WERI-Rb-1 (cell line): ENCODE measurements around the gene RRP12.
"Not testable (repeated sequence)": the region's sequence is repeated elsewhere in the genome, so short reads cannot be mapped to it uniquely, and the experiment has no call there.

Experiments
- DNase-seq: peaks from one replicate; pipeline ENCODE4 v3.0.0-alpha.2; 2020
- H3K27ac ChIP-seq: fragments of 250-450 bp; sonication (Bioruptor Pico); 2 replicates; pipeline ENCODE4 v1.5.1; 2020; ENCODE audit warnings: mild to moderate bottlenecking, moderate library complexity
- H3K27me3 ChIP-seq: fragments of 250-450 bp; sonication (Bioruptor Pico); 2 replicates; pipeline ENCODE4 v1.5.1; 2021; ENCODE audit warnings: mild to moderate bottlenecking, low read depth, moderate library complexity; ENCODE audit not compliant: insufficient read depth, severe bottlenecking
- H3K36me3 ChIP-seq: fragments of 250-450 bp; sonication (Bioruptor Pico); 2 replicates; pipeline ENCODE4 v1.5.1; 2020; ENCODE audit warnings: mild to moderate bottlenecking, moderate library complexity
- H3K4me3 ChIP-seq: 2 replicates; pipeline ENCODE4 v1.5.1; 2011; ENCODE audit warnings: low read depth, mild to moderate bottlenecking, control low read depth, low read length
- H3K9me3 ChIP-seq: fragments of 250-450 bp; sonication (Bioruptor Pico); 2 replicates; pipeline ENCODE4 v1.5.1; 2021; ENCODE audit warnings: mild to moderate bottlenecking, moderate library complexity; ENCODE audit not compliant: severe bottlenecking
- TF ChIP-seq, protein P1 (sequence below): IDR thresholded peaks from 2 replicates; pipeline ENCODE4 v1.5.1; 2011; ENCODE audit warnings: low read depth, mild to moderate bottlenecking, control low read depth, inconsistent platforms, low read length

Gene RRP12

DNA sequence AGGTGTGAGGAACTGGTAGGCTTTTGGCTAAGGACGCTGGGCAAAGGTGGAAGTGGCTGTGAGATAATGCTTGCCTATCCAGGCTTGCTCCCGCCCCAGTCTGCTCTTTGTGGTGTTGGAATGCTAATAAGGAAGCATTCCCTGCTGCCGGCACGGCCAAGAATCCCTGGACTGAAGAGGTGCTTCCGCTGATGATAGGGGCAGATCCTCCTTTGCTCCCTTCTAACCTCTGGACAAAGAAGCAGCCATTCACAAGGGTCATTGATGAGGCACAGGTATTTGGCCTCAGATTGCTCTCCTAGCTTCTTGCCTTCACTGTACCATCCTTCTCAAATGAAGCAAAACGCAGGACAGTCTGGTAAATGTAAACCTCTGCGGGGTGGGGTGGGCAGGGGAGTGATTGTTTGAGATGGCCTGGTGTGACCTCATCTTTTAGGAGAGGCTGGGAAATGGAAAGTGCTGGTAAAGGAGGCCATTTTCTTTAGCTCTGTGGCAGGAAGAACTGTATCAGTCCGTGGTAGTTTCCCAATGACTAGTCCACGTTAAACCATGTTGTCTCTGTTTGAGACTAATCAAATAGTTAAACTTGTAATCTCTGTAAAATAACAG is 26.5 kb upstream of the RRP12 start:
- no peak for DNase-seq
- Histone ChIP-seq H3K36me3 (peaks cover 66% of the 10 kb centered on the region), H3K27me3 (no peaks in the 10 kb centered on the region), H3K9me3 (no peaks in the 10 kb centered on the region), H3K4me3 (peak overlapping the region; percentile 78), H3K27ac (no peak overlapping the region)
- TF ChIP-seq, protein P1, sequence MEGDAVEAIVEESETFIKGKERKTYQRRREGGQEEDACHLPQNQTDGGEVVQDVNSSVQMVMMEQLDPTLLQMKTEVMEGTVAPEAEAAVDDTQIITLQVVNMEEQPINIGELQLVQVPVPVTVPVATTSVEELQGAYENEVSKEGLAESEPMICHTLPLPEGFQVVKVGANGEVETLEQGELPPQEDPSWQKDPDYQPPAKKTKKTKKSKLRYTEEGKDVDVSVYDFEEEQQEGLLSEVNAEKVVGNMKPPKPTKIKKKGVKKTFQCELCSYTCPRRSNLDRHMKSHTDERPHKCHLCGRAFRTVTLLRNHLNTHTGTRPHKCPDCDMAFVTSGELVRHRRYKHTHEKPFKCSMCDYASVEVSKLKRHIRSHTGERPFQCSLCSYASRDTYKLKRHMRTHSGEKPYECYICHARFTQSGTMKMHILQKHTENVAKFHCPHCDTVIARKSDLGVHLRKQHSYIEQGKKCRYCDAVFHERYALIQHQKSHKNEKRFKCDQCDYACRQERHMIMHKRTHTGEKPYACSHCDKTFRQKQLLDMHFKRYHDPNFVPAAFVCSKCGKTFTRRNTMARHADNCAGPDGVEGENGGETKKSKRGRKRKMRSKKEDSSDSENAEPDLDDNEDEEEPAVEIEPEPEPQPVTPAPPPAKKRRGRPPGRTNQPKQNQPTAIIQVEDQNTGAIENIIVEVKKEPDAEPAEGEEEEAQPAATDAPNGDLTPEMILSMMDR, result no peak

DNA sequence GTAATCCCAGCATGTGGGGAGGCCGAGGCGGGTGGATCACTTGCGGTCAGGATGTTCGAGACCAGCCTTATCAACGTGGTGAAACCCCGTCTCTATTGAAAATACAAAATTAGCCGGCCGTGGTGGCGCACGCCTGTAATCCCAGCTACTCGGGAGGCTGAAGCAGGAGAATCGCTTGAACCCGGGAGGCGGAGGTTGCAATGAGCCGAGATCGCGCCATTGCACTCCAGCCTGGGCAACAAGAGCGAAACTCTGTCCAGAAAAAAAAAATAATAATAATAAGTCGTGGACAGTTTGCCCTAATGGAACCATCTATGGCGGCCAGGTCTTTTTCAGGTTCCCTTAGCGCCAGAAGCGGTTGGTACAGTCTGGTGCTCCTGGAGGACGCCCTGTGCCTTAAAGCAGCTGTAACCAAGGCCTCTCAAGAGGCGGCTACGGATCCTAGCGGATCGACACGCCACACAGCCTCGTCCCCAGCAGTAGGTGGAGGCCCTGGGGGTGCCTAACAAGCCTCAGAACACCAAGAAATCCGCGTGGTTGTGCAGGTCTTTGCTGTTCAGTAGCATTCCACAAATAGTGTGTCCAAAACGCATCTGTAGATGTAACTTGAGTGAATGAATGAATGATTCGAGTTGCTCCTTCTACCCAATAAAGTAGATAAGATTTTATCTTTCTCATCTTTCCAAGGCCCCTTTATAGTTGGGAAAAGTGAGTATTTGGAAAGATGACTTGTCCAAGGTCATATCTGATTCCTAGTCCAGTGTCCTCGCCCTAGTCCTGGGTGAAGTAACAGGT is 25.8 kb upstream of the RRP12 start:
- no peak for DNase-seq
- peak overlapping the region; percentile 78 for H3K4me3 ChIP-seq
- TF ChIP-seq, protein P1, result no peak
- H3K27me3 ChIP-seq, result no peaks in the 10 kb centered on the region
- H3K27ac ChIP-seq, result peak overlapping the region; percentile 92
- H3K9me3 ChIP-seq, result no peaks in the 10 kb centered on the region
- H3K36me3 ChIP-seq, result peaks cover 62% of the 10 kb centered on the region

DNA sequence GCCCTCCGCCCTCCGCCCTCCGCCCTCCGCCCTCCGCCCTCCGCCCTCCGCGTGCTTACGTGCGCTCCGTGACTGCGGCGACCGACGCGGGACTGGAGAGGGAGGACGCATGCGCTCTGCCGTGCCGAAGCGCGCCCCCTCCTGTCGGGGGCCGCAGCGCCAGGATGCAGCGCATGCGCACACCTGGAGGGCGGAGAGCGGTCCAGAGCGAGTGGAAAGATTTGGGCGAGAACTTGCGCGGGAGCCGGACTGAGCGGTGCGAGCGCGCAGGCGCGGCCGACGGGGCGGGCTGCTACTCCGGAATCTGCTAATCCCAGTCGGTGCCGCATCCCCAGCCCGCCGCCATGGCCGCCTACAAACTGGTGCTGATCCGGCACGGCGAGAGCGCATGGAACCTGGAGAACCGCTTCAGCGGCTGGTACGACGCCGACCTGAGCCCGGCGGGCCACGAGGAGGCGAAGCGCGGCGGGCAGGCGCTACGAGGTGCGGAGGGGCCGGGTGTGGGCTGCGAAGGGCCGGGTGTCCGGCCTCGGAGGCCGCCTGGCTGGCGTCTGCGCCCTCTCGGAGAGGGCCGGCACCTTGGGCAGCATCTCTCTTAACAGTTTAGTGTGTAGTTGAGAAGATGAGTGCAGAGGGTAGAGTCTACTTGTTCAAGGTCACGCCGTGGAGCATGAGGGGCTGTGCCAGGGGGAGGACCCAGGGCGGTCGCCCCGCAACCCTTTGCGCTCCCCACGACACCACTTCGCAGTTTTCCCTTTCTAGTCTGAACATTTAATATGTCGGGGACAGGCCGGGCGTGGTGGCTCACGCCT is 25.0 kb upstream of the RRP12 start, which contains the start of gene PGAM1:
Gene PGAM1, plus strand, starts transcription at position 228 of the 812 bp plus-strand sequence. Its CDS starts 117 bp downstream, at position 345.
- H3K36me3 ChIP-seq, result peaks cover 54% of the 10 kb centered on the region
- DNase-seq, result peak; percentile 96
- TF ChIP-seq, protein P1, result peak; percentile 85
- peak within 1 kb of the TSS; percentile 78 for H3K4me3 ChIP-seq
- no peaks in the 10 kb centered on the region for H3K27me3 ChIP-seq
- H3K9me3 ChIP-seq, result no peaks in the 10 kb centered on the region
- peak within 1 kb of the TSS; percentile 92 for H3K27ac ChIP-seq

DNA sequence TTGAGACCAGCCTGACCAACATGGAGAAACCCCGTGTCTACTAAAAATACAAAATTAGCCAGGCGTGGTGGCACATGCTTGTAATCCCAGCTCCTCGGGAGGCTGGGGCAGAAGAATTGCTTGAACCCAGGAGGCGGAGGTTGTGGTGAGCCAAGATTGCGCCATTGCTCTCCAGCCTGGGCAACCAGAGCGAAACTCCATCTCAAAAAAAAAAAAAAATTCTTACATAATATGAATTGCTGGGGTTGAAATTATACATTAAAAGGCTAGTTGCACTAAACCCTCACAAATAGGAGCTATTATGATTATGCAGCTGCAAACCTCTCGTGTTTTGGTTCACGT is 22.6 kb upstream of the RRP12 start:
- H3K36me3 ChIP-seq, result peaks cover 32% of the 10 kb centered on the region
- DNase-seq, H3K4me3 ChIP-seq, H3K9me3 ChIP-seq, H3K27ac ChIP-seq, H3K27me3 ChIP-seq: not testable (repeated sequence)

DNA sequence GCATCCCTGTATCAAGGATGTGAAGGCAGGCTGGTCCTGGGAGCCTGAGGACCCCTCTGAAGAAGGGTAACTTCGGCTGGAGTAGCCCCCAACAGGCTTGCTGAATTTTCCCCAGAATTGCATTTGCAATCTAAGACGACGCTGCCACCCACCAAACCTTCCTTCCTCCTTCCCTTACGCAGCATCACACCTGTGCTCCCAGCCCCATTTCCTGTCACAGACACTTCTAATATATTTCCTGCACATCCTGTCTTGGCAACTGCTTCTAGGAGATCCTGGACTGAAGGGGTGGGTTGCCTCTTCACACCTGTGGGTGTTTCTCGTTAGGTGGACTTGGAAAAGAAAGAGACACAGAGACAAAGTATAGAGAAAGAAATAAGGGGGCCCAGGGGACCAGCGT is 15.4 kb upstream of the RRP12 start:
- no peaks in the 10 kb centered on the region for H3K27me3 ChIP-seq
- H3K9me3 ChIP-seq, result no peaks in the 10 kb centered on the region
- no peaks in the 10 kb centered on the region for H3K36me3 ChIP-seq
- H3K4me3 ChIP-seq, result no peak overlapping the region
- TF ChIP-seq, protein P1, result no peak
- H3K27ac ChIP-seq, result peak overlapping the region; percentile 93
- DNase-seq, result no peak

DNA sequence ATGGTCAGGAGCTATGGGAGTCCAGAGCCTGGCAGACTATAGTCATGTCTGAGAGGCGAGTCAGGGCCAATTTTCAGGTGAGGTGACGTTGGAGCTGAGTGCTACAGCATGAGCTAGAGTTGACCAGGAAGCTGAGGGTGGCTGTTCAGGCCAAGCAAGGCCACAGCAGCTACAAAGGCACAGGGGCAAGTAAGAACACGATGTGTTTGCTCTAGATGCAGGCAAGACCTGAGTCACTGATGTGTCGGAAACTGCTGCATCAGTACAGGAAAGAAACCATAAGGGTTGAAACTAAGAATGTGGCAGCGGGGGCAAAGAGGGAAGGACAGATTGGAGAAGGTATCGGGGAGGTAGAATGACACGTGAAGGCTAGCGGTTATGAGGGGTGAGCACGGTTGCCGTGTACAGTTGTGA is 11.8 kb upstream of the RRP12 start:
- no peak overlapping the region for H3K4me3 ChIP-seq
- TF ChIP-seq, protein P1, result no peak
- H3K27me3 ChIP-seq, result no peaks in the 10 kb centered on the region

More for the DNA sequence above, 11.8 kb upstream of the RRP12 start:
- Histone ChIP-seq H3K9me3 (no peaks in the 10 kb centered on the region), H3K27ac (peak overlapping the region; percentile 55), H3K36me3 (no peaks in the 10 kb centered on the region)
- no peak for DNase-seq
